ENCODE data around the gene FBXW4. TPM values are rescaled to one million over a fixed set of nuclear protein-coding genes. Genes with fewer than 3 reads are reported as not detected.

FBXW4 gene
- total and polyA plus RNA-seq, 9 of the 15 experiments (the other 6 are each of a cell fraction or from before 2014, with no cell fraction given) = 1.0 to 10.6 (median 5.4) TPM

DNA sequence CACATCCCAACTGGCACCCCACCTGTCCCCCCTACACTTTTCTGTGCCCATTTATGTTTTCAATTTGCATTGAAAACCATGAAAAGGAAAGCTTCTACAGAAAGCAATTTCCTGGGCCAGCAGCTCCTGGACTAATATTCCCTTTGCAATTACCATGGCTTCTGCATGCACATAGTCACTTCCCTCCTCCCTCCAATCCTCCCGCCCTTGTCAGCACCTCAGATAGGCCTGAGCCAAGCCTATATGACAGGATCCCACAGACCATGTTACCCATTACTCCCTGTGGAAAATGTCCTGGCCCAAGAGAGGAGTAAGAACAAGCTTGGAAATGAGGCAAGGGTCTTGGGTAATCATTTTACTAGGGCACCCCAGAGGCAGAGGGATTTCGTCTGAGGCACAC lies 38.1 kb downstream of the FBXW4 start:
- H3K27ac ChIP-seq (ENCODE audit: extremely low read depth, low read depth, low read length) = no peak overlapping the region
- H3K9ac ChIP-seq (ENCODE audit: insufficient read depth in 1 of 2, low read depth in 2 of 2, low read length in 2 of 2) = no peak overlapping the region
- FAIRE-seq (no peak), DNase-seq (ENCODE audit: extremely low read depth in 1 of 4, low spot score in 3 of 4) (no peak), ATAC-seq (no peak)
- in situ Hi-C loops (cut with MboI) (no loop called here), intact Hi-C loops (cut with micrococcal nuclease) (no loop called here)
- BruUV-seq (replicated peaks) = no TSS peak
- no peak overlapping the region for H2AFZ ChIP-seq (ENCODE audit: low read depth, low read length)
- no peaks in the 10 kb centered on the region for H3K9me1 ChIP-seq (ENCODE audit: control insufficient read depth, insufficient read depth, low read length)
- TF ChIP-seq, protein P1, sequence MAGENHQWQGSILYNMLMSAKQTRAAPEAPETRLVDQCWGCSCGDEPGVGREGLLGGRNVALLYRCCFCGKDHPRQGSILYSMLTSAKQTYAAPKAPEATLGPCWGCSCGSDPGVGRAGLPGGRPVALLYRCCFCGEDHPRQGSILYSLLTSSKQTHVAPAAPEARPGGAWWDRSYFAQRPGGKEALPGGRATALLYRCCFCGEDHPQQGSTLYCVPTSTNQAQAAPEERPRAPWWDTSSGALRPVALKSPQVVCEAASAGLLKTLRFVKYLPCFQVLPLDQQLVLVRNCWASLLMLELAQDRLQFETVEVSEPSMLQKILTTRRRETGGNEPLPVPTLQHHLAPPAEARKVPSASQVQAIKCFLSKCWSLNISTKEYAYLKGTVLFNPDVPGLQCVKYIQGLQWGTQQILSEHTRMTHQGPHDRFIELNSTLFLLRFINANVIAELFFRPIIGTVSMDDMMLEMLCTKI (IDR thresholded peaks at IDR 0.05; ENCODE audit: partially characterized antibody) = no peak
- TF ChIP-seq ZNF253 (CRISPR knock-in tag; conservative IDR thresholded peaks at IDR 0.05) = no peak
- no peak for TF ChIP-seq ZNF644 (tag; IDR thresholded peaks at IDR 0.05; ENCODE audit: low read depth)
- TF ChIP-seq HNRNPLL (IDR thresholded peaks at IDR 0.05; ENCODE audit: low read depth, low read length, poor library complexity, severe bottlenecking) = no peak
- TF ChIP-seq GABPA (tag; conservative IDR thresholded peaks at IDR 0.05; ENCODE audit: low read depth) = no peak
- TF ChIP-seq, protein P2, sequence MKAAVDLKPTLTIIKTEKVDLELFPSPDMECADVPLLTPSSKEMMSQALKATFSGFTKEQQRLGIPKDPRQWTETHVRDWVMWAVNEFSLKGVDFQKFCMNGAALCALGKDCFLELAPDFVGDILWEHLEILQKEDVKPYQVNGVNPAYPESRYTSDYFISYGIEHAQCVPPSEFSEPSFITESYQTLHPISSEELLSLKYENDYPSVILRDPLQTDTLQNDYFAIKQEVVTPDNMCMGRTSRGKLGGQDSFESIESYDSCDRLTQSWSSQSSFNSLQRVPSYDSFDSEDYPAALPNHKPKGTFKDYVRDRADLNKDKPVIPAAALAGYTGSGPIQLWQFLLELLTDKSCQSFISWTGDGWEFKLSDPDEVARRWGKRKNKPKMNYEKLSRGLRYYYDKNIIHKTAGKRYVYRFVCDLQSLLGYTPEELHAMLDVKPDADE (conservative IDR thresholded peaks at IDR 0.05; ENCODE audit: control insufficient read depth, low read depth, low read length) = no peak
- no peak for TF ChIP-seq ZNF830 (CRISPR knock-in tag; IDR thresholded peaks at IDR 0.05)
- no peak for TF ChIP-seq SMC3 (conservative IDR thresholded peaks at IDR 0.05; ENCODE audit: insufficient read depth, low read depth, low read length)
- ChIA-PET CTCF (ENCODE audit: low intra/inter-chr PET ratio) (no interaction called here), POLR2A (interaction anchor here (0.6 kb wide), 1 partner anchor 160 kb away, joined by 3 read pairs; no protein-coding TSS in a partner anchor)
- no peaks in the 10 kb centered on the region for H4K20me1 ChIP-seq (replicated peaks; ENCODE audit: control insufficient read depth, insufficient read depth, low read length)
- H3K4me1 ChIP-seq (replicated peaks in 1 of 2; ENCODE audit: control insufficient read depth in 2 of 2, insufficient read depth in 2 of 2, low read length in 2 of 2) = no peaks in the 10 kb centered on the region
- no peaks in the 10 kb centered on the region for H3K9me3 ChIP-seq (replicated peaks; ENCODE audit: control insufficient read depth, insufficient read depth, low read depth, low read length)
- no peaks in the 10 kb centered on the region for H3K79me2 ChIP-seq (ENCODE audit: control insufficient read depth, insufficient read depth, low read length)
- H3K27me3 ChIP-seq (ENCODE audit: control insufficient read depth in 2 of 2, insufficient read depth in 2 of 2, low read length in 2 of 2) = no peaks in the 10 kb centered on the region
- 70% methylated on average over 1 of the region's 2 CpGs for WGBS (ENCODE audit: insufficient coverage, low coverage, missing lambda C conversion rate)
- no peaks in the 10 kb centered on the region for H3K36me3 ChIP-seq (ENCODE audit: control insufficient read depth, insufficient read depth, low read length)
- H3K4me2 ChIP-seq (ENCODE audit: insufficient read depth, low read length) = no peak overlapping the region
- H3K4me3 ChIP-seq = no peak overlapping the region

All from K562 (cell line).